ENCODE data around the gene MRPL23.
"Not testable (repeated sequence)": the region's sequence is repeated elsewhere in the genome, so short reads cannot be mapped to it uniquely, and the experiment has no call there.

The MRPL23 gene

DNA sequence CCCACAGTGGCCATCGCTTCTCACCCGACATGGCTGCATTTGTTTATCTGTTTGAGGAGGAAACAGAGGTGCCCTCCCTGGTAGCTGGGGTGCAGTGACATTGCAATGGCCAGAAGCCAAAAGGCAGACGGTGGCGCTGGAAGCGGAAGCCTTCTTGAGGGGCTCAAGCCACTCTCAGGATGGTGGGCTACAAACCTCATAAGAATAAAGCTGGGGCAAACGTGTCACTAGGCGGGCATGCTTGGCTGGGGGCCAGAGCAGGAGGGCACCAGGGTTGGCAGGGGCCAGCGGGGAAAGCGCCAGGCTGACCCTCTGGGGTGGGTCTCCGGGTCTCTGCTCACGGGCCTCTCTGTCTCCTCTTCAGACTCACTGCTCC, 15.0 kb upstream of the MRPL23 start:
- TF ChIP-seq JUND (IDR thresholded peaks at IDR 0.05; ENCODE audit: low read depth): no peak
- DNase-seq (ENCODE audit: low read depth in 1 of 2, low spot score in 1 of 2): no peak
- in situ Hi-C loops (cut with HindIII; ENCODE audit: low pct_unique_long_range_greater_than_20kb, low sequenced_read_pairs): no loop called here

- TF ChIP-seq JUND (IDR thresholded peaks at IDR 0.05; ENCODE audit: low read depth): no peak
Observed at GRCh38 chr11:1932681-1933080, 14.5 kb upstream of the MRPL23 start.

GRCh38 chr11:1933416-1934334, 13.5 kb upstream of the MRPL23 start:
- DNase-seq (ENCODE audit: low read depth in 1 of 2, low spot score in 1 of 2): no peak
- TF ChIP-seq JUND (IDR thresholded peaks at IDR 0.05; ENCODE audit: low read depth): no peak
- in situ Hi-C loops (cut with HindIII; ENCODE audit: low pct_unique_long_range_greater_than_20kb, low sequenced_read_pairs): no loop called here

More at GRCh38 chr11:1932681-1933080, 14.5 kb upstream of the MRPL23 start:
- no peak for DNase-seq (ENCODE audit: low read depth in 1 of 2, low spot score in 1 of 2)
- in situ Hi-C loops (cut with HindIII; ENCODE audit: low pct_unique_long_range_greater_than_20kb, low sequenced_read_pairs): no loop called here

DNA sequence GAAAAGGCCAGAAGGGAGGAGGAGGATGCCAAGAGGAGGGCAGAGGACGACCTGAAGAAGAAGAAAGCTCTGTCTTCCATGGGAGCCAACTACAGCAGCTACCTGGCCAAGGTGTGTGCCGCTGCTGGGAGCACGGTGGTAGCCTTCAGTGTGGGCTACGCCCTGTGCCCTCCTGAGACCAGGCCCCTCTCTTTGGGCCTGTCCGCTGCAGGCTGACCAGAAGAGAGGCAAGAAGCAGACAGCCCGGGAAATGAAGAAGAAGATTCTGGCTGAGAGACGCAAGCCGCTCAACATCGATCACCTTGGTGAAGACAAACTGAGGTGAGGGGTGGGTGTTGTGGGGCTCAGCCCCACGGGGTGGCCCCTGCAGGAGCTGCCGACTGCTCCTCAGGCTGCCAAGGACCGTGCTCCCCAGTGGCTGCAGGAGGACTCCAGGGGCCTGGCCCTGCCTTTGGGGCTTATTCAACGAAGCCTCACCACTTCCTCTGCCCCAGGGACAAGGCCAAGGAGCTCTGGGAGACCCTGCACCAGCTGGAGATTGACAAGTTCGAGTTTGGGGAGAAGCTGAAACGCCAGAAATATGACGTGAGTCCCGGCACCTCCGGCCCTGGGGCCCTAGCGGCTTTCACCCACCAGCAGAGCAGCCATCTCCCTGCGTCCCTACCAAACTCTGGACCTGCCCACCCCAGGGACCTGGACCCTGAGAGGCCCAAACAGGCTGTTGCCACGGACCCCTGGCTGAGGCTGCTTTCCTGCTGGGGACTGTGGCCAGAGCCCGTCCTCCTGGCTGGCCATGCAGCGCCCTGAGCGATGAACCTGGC, 12.6 kb upstream of the MRPL23 start:
- in situ Hi-C loops (cut with HindIII; ENCODE audit: low pct_unique_long_range_greater_than_20kb, low sequenced_read_pairs): no loop called here
- no peak for TF ChIP-seq JUND (IDR thresholded peaks at IDR 0.05; ENCODE audit: low read depth)
- no peak for DNase-seq (ENCODE audit: low read depth in 1 of 2, low spot score in 1 of 2)

DNA sequence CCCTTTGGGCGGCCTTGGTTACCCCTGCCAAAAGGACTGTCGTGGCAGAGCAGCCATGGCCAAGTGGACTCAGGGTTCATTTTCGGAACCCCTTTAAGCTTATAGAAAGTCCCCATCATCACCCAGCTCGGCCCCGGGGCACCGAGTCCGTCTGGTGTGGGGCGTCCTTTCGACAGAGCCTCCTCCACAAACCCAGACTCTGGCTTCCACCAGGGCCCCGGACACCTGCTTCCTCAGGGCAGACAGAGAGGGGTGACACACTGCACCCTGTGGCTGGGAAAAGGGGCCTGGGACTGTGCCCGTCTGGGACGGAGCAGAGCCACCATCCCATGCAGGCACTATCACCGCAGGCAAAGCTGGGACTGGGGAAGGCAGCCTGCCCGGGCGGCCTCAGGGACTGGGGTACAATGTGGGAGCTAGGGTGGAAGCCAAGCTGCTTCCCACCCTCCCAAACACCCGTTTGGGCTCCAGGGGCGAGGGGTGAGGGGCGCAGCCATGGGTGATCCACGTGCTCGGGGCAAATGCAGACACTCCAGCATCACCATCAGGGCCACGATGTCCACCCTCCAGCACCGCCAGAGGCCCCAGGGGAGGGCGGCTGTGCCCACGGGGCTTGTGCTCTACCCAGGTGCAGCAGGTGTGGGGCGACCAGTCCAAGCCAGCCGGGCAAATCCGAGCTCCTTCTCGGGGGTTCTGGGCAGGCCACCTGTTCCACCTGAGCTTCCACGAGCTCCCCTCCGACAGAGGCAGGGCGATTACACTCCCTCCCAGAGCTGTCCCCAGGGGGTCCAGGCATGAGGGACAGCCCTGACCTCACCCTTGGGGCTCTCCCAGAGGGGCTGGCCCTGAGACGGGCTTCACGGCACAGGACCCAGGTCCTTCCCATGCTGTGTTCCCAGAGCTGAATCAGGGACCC, 11.7 kb upstream of the MRPL23 start:
- in situ Hi-C loops (cut with HindIII; ENCODE audit: low pct_unique_long_range_greater_than_20kb, low sequenced_read_pairs): no loop called here
- DNase-seq (ENCODE audit: low read depth in 1 of 2, low spot score in 1 of 2): no peak
- TF ChIP-seq JUND (IDR thresholded peaks at IDR 0.05; ENCODE audit: low read depth): no peak

GRCh38 chr11:1936072-1936780, 10.9 kb upstream of the MRPL23 start:
- in situ Hi-C loops (cut with HindIII; ENCODE audit: low pct_unique_long_range_greater_than_20kb, low sequenced_read_pairs): no loop called here
- DNase-seq (ENCODE audit: low read depth in 1 of 2, low spot score in 1 of 2): no peak
- no peak for TF ChIP-seq JUND (IDR thresholded peaks at IDR 0.05; ENCODE audit: low read depth)

- no peak for DNase-seq (ENCODE audit: low read depth in 1 of 2, low spot score in 1 of 2)
- TF ChIP-seq JUND (IDR thresholded peaks at IDR 0.05; ENCODE audit: low read depth): no peak
- in situ Hi-C loops (cut with HindIII; ENCODE audit: low pct_unique_long_range_greater_than_20kb, low sequenced_read_pairs): no loop called here
Observed at GRCh38 chr11:1936781-1937615, 10.1 kb upstream of the MRPL23 start.

- in situ Hi-C loops (cut with HindIII; ENCODE audit: low pct_unique_long_range_greater_than_20kb, low sequenced_read_pairs): no loop called here
- TF ChIP-seq JUND (IDR thresholded peaks at IDR 0.05; ENCODE audit: low read depth): no peak
- DNase-seq (ENCODE audit: low read depth in 1 of 2, low spot score in 1 of 2): no peak
Observed at GRCh38 chr11:1937616-1938342, 9.4 kb upstream of the MRPL23 start.

DNA sequence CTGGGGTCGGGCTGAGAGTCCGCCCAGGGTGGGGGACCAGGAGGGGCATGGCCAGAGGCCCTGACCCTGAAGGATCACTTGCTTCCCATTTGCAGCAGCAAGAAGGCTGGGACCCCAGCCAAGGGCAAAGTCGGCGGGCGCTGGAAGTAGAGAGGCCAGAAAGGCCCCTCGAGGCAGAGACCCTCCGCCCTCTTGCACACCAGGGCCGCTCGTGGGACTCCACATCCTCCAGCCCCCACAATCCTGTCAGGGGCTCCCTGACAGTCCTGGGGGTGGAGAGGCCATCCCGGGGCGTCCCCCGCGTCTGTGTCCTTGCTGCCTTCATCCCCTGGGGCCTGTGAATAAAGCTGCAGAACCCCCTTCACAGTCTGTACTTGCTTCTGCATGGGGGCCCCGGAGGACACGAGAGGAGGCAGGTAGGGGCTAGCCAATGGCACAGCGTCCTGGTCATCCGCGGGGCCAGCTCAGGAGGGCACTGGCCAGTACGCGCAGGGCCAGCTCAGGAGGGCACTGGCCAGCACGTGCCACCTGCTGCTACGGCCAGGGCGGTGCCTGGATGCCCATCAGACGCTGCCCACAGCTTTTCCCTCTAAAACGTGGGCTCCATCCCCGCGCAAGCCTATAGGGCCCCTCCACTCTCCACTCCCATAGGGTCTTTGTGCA, 8.7 kb upstream of the MRPL23 start:
- in situ Hi-C loops (cut with HindIII; ENCODE audit: low pct_unique_long_range_greater_than_20kb, low sequenced_read_pairs): no loop called here
- TF ChIP-seq JUND (IDR thresholded peaks at IDR 0.05; ENCODE audit: low read depth): no peak
- no peak for DNase-seq (ENCODE audit: low read depth in 1 of 2, low spot score in 1 of 2)

DNA sequence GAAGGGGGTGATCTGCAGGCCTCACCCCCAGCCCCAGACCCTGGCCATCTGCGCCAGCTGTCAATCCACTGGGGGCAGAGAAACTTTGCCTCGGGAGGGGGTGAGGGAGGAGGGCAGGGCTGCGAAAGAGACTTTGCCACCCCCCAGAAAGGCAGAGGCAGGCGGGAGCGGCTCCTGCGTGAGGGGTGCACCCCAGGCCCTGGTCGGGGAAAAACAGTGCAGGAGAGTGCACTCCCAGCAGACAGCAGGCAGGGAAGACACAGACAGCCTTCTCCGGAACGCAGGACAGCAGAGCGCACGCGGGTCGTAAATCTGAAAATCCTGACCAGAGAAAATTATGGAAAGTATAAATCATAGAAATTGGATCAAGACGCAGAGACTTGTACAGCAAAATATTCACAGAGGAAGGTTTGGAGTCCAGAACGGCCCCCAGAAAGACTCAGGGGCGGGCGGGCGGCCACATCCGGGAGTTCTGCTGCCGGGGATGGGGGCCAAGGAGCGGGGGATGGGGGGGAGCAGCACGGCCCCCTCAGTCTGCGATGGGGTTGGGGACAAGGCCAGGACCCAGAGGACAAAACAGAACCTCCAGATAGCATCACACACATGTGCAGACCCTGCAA, 8.0 kb upstream of the MRPL23 start:
- no peak for TF ChIP-seq JUND (IDR thresholded peaks at IDR 0.05; ENCODE audit: low read depth)
- no peak for DNase-seq (ENCODE audit: low read depth in 1 of 2, low spot score in 1 of 2)
- in situ Hi-C loops (cut with HindIII; ENCODE audit: low pct_unique_long_range_greater_than_20kb, low sequenced_read_pairs): no loop called here

- DNase-seq (ENCODE audit: low read depth in 1 of 2, low spot score in 1 of 2); in situ Hi-C loops (cut with HindIII; ENCODE audit: low pct_unique_long_range_greater_than_20kb, low sequenced_read_pairs): not testable (repeated sequence)
Observed at GRCh38 chr11:1939788-1940187, 7.3 kb upstream of the MRPL23 start.

All from T47D (cell line).